A673 (cell line): ENCODE data around the gene ERICH2. TPM values are rescaled to one million over a fixed set of nuclear protein-coding genes. Genes with fewer than 3 reads are reported as not detected.
A peak's percentile ranks its signal among the peaks of the same experiment; 100 is the strongest.

Experiments used
- BruUV-seq: library from RNA; stranded (reverse); fragments of 400-500 nt; replicated peaks from 2 replicates; lab custom pipeline; 2021; lab: Mats Ljungman, UMichigan
- CTCF ChIA-PET: fragments of 300-600 bp; sonication (Branson Sonifier 250); formaldehyde crosslinking; loops from one replicate; lab custom pipeline; 2022; ENCODE audit warnings: antibody characterized with exemption; lab: Charles Lee
- POLR2A ChIA-PET: fragments of 300-600 bp; sonication (Branson Sonifier 250); formaldehyde crosslinking; loops from one replicate; lab custom pipeline; 2022; ENCODE audit warnings: antibody characterized with exemption; ENCODE audit not compliant: low non-redundant PET; lab: Charles Lee
- DNase-seq: peaks from one replicate; pipeline ENCODE4 v3.0.0-alpha.2; 2015; ENCODE audit warnings: low spot score
- H3K27ac ChIP-seq: fragments of 200-600 bp; sonication (generic); 2 replicates; pipeline ENCODE4 v1.5.1; 2016; ENCODE audit warnings: mixed run types, low read depth, mild to moderate bottlenecking, mixed read lengths, antibody characterized with exemption, low read length; ENCODE audit not compliant: poor library complexity, severe bottlenecking
- H3K27me3 ChIP-seq: fragments of 200-600 bp; sonication (generic); replicated peaks from 2 replicates; pipeline ENCODE4 v1.6.1; 2017; ENCODE audit warnings: mixed run types, low read depth, mild to moderate bottlenecking, mixed read lengths, antibody characterized with exemption, low read length; ENCODE audit not compliant: insufficient read depth, poor library complexity
- H3K36me3 ChIP-seq: fragments of 200-600 bp; sonication (generic); 2 replicates; pipeline ENCODE4 v1.6.1; 2016; ENCODE audit warnings: mixed run types, mild to moderate bottlenecking, mixed read lengths, antibody characterized with exemption, low read length; ENCODE audit not compliant: insufficient read depth, poor library complexity, severe bottlenecking
- H3K4me1 ChIP-seq: fragments of 200-600 bp; sonication (generic); 2 replicates; pipeline ENCODE4 v1.6.1; 2017; ENCODE audit warnings: mixed run types, mild to moderate bottlenecking, mixed read lengths, antibody characterized with exemption, low read length; ENCODE audit not compliant: insufficient read depth, poor library complexity, severe bottlenecking
- H3K4me3 ChIP-seq: fragments of 200-600 bp; sonication (generic); 2 replicates; pipeline ENCODE4 v1.5.1; 2016; ENCODE audit warnings: low read depth, mixed run types, mild to moderate bottlenecking, mixed read lengths, low read length; ENCODE audit not compliant: poor library complexity, severe bottlenecking
- H3K9me3 ChIP-seq: fragments of 200-600 bp; sonication (generic); 2 replicates; pipeline ENCODE4 v1.6.1; 2016; ENCODE audit warnings: mixed run types, low read depth, mild to moderate bottlenecking, mixed read lengths, antibody characterized with exemption, low read length; ENCODE audit not compliant: poor library complexity, severe bottlenecking
- CTCF ChIP-seq: fragments of 300-800, 200-600 bp; sonication (generic); conservative IDR thresholded peaks from 2 replicates; pipeline ENCODE4 v1.5.1; 2017; ENCODE audit warnings: low read depth, mild to moderate bottlenecking, antibody characterized with exemption, low read length, moderate library complexity, mixed read lengths
- EZH2 ChIP-seq: fragments of 200-600 bp; sonication (generic); IDR thresholded peaks from 2 replicates; pipeline ENCODE4 v1.6.1; 2017; ENCODE audit warnings: borderline replicate concordance, low read depth, mild to moderate bottlenecking, mixed read lengths, antibody characterized with exemption, low read length; ENCODE audit not compliant: poor library complexity, severe bottlenecking
- intact Hi-C: fragments of 100-400 bp; cut with micrococcal nuclease; formaldehyde crosslinking; loops from one replicate; pipeline ENCODE4 v1.10.0; 2022; ENCODE audit not compliant: unreplicated experiment
- total RNA-seq: library from RNA; stranded (reverse); gene quantifications from 2 replicates; pipeline ENCODE4 v1.2.3, GENCODE V29; 2021

Gene ERICH2
- total RNA-seq, 1 experiment from 2014 or later = not detected

GRCh38 chr2:170817093-170818035, 47.2 kb downstream of the ERICH2 start:
- no TSS peak for BruUV-seq
- intact Hi-C loops = no loop called here
- peaks cover 90% of the 10 kb centered on the region for H3K27me3 ChIP-seq
- peak; percentile 43 for DNase-seq
- no peak for TF ChIP-seq CTCF
- peak; percentile 32 for TF ChIP-seq EZH2
- H3K4me3 ChIP-seq = peak overlapping the region; percentile 44
- POLR2A ChIA-PET = interaction anchor here (0.6 kb wide), 1 partner anchor 138 kb away, joined by 6 read pairs; no protein-coding TSS in a partner anchor
- H3K4me1 ChIP-seq = peaks cover 28% of the 10 kb centered on the region
- CTCF ChIA-PET = interaction anchor here (0.5 to 2.1 kb wide), 9 partner anchors 56 to 583 kb away, joined by 3 to 6 read pairs (median 4); no protein-coding TSS in a partner anchor
- no peak overlapping the region for H3K27ac ChIP-seq
- H3K36me3 ChIP-seq = no peaks in the 10 kb centered on the region
- no peaks in the 10 kb centered on the region for H3K9me3 ChIP-seq

- no peak overlapping the region for H3K27ac ChIP-seq
Measured at GRCh38 chr2:170818036-170818751, 48.0 kb downstream of the ERICH2 start.

More at GRCh38 chr2:170818036-170818751, 48.0 kb downstream of the ERICH2 start:
- no peak for DNase-seq
- BruUV-seq = no TSS peak
- Histone ChIP-seq H3K36me3 (no peaks in the 10 kb centered on the region), H3K4me3 (peak overlapping the region; percentile 44), H3K4me1 (peaks cover 34% of the 10 kb centered on the region), H3K27me3 (peaks cover 93% of the 10 kb centered on the region), H3K9me3 (no peaks in the 10 kb centered on the region)
- intact Hi-C loops = no loop called here
- CTCF ChIA-PET = interaction anchor here (0.7 to 0.9 kb wide), 2 partner anchors 253 to 494 kb away, joined by 3 read pairs; no protein-coding TSS in a partner anchor
- peak; percentile 71 for TF ChIP-seq EZH2
- TF ChIP-seq CTCF = no peak
- POLR2A ChIA-PET = no interaction called here
